ENCODE measurements around the gene FOXO4.
A peak's percentile ranks its signal among the peaks of the same experiment; 100 is the strongest.
"Not testable (repeated sequence)": the region's sequence is repeated elsewhere in the genome, so short reads cannot be mapped to it uniquely, and the experiment has no call there.

Gene FOXO4, protein sequence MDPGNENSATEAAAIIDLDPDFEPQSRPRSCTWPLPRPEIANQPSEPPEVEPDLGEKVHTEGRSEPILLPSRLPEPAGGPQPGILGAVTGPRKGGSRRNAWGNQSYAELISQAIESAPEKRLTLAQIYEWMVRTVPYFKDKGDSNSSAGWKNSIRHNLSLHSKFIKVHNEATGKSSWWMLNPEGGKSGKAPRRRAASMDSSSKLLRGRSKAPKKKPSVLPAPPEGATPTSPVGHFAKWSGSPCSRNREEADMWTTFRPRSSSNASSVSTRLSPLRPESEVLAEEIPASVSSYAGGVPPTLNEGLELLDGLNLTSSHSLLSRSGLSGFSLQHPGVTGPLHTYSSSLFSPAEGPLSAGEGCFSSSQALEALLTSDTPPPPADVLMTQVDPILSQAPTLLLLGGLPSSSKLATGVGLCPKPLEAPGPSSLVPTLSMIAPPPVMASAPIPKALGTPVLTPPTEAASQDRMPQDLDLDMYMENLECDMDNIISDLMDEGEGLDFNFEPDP

DNA sequence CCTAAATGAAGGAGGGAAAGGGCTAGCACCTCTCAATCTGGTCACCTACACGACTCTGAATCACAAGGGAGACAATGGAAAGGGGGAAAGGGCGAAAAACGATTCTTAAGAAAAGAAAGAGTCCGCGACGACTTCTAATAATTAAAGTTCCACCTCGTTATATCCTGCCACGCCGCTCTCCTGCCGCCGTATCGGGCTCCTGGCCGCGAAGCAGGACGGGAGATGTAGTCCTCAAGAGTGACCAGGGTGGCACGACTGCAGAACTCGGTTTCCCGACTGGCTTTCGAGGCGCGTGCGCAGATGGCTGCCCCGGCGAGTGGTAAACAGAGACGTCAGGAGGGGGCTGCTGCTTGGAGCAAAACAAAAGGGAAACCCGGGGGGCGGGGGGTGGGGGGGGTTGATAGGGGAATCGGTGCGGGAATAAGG, at the start of gene FOXO4:
FOXO4 (plus strand) TSS at position 297 of the 426 bp plus-strand sequence. CDS start 678 bp downstream, outside the sequence.
- peak; percentile 78 for DNase-seq (ENCODE audit: low read depth)

DNA sequence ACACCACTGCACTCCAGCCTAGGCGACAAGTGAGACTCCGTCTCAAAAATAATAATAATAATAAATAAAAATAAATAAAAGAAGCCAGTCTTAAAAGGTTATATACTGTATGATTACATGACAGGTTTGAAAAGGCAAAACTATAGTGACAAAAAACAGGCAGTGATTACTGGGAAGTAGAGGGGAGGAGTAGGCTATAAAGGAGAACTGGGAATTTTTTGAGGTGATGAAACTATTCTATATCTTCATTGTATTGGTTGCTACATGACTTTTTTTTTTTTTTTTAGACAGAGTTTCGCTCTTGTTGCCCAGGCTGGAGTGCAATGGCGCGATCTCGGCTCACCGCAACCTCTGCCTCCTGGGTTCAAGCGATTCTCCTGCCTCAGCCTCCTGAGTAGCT, 47.8 kb upstream of the FOXO4 start:
- not testable (repeated sequence) for DNase-seq (ENCODE audit: low read depth)

DNA sequence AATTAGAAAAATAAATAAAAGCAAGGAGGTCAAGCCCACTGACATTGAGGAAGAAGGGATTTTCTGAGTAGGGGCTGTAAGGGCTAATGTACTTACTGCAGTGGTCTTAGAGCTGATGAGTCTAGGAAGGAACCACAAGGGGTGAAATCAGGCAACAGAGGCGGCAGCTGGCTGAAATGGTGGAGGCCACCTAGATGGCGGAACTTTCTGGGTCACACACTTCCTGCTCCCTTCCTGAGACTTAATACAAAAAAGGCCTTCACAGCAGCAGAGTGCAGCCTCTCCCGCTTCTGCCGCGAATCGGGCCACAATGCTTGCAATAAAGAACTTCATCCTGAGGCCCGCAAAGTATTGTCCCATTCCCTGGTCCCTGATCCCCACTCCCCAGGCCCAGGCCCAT, 42.9 kb upstream of the FOXO4 start:
- DNase-seq (ENCODE audit: low read depth): no peak

DNA sequence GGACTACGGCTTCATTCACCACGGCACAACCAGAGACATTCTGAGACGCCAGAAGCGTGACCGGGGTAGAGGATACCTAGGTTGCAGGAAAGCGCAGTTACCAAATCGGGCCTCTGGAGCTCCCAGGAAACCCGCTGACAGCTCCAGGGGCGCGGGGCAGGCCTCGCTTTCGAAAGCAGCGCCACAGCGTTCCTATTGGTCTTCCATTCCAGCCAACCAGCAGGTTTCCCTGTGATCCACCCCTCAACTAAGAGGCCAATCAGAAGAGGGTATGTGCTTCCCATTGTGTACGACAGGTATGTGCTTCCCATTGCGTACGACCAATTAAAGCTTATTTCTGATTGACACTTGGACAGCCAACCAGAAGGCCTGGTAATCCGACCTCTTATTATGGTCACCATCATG, 42.4 kb upstream of the FOXO4 start:
- DNase-seq (ENCODE audit: low read depth): no peak

DNA sequence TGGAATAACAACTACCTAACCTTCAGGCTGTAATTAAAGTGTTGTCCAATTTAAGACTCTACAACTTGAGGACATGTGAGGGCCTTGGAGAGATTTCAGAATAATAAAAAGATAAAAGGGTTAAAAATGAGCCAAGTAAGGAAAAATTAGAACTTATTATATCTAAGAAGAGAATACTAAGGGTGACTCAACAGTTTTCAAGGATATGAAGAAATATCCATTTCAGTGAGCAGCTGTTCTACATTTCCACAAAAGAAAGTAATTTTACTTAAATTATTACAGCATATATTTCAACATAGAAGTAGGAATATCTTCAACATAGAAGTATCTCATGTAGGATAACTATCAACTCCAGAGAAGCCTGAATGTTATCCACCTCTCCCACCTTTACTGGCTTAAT, 38.8 kb upstream of the FOXO4 start:
- no peak for DNase-seq (ENCODE audit: low read depth)

DNA sequence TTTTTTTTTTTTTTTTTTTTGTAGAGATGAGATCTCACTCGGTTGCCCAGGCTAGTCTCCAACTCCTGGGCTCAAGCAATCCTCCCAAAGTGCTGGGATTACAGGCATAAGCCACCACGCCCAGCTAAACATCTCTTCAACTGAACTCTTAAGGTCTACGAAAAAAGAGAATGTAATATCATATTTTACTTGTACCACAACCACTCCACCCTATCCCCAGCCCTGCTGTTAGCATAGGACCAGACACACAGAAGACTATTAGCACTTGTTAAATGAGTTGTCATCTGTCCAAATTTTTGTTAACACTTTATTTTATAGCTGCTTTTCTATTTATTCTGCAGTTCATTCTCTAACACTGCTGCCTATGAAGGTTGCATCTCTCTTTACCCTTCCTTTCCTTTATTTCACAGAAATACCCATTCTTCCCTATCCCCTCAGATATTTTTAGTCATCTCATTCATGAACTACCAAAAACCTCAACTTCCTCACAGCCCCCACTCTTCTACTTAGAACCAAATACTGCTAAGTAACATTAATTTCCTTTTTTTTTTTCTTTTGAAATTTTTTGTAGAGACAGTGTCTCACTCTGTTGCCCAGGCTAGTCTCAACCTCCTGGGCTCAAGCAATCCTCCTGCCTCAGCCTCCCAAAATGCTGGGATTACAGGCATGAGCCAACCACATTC, 37.7 kb upstream of the FOXO4 start:
- DNase-seq (ENCODE audit: low read depth): no peak

DNA sequence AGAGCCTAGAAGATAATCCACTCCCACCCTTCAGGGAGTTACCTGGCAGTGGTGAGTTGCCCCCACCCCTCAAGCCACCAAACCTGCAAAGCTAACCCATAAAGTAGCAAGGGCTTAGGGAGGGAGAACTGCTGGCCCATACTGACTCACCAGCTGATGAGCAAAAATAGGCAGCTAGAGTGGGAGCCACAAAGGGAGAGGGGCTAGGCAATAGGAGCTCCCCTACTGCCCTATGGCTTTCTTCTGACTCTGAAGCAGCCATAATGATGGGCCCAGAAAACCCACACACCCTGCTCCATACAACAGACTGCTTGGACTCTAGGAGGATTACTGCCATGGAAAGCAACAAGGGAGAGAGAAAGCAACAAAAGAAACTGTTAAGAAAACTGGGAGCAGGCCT, 35.5 kb upstream of the FOXO4 start:
- no peak for DNase-seq (ENCODE audit: low read depth)

DNA sequence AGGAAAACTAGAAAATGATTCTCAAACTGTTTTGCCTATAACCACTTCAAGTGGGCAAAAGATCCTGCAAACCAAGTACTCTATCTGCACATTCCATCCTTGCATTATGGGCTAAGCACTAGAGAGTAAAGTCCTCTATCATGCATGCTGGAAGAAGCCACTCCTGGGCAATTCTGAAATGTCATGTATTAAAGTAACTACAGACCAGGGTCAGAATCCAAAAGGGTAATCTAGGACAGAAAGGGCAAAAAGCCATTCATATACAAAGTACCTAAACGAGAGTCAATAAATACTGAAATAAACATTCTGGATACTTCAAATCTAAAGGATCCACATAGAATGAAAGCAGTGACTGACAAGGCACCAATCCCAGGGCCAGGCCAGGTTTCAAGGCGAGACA, 28.6 kb upstream of the FOXO4 start:
- DNase-seq (ENCODE audit: low read depth): no peak

DNA sequence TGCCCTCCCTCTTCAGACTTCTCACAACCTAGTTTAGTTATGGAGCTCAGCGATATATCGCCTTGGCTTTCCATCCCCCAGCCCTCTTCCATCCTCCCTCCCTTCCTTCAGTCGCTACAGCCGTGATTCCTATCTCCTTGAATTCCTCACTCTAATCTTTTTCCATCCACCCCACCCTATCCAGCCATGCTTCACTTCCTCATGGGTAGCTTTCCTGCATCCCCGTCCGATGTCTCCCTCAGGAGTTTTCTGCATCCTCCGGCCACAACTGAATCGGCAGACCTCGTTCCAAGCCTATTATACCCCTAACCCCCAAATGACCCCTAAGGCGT, 28.0 kb upstream of the FOXO4 start:
- no peak for DNase-seq (ENCODE audit: low read depth)

DNA sequence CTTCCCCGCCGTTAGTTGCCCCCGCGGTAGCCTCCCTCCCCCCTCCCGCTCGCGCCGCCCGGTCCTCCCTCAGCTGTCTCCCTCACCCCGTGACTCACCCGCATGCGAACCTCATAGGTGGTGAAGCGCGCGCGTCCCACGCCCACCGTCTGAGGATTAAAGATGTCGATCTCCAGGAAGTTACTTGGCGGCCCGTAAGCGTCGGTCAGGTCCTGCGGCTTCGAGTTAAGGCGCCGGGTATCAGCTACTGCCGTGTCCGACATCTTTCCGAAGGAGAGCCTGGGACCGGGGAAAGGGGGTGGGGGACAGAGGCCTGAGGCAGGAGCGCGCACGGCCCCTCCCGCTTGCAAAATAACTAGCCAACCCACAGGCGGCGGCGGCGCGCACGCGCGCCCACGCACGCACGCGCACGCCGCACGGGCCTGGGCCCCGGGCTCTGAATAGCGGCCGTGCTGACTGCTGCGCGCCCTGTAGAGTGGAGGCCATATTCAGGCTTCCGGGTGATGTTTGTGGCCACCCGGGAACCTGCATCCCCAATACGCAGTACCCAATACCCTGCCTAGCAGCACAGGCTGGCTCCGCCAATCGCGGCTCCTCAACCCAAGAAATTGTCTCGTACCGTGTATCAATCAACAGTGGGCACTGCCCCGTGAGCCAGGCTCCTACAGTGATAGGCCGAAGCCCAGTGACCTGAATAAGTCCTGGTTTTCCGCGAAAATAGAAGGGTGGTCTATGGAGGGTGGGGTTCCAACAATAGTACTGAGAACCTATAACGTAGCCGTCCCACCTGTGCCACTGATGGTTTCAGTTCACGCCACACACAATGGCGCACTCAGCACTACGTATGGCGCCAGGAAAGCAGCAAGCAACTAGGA, 27.4 kb upstream of the FOXO4 start, which contains the start of gene SNX12:
SNX12 (minus strand) TSS at position 291 of the 875 bp plus-strand sequence; CDS start at position 263, 28 bp downstream.
- DNase-seq (ENCODE audit: low read depth): peak; percentile 73

DNA sequence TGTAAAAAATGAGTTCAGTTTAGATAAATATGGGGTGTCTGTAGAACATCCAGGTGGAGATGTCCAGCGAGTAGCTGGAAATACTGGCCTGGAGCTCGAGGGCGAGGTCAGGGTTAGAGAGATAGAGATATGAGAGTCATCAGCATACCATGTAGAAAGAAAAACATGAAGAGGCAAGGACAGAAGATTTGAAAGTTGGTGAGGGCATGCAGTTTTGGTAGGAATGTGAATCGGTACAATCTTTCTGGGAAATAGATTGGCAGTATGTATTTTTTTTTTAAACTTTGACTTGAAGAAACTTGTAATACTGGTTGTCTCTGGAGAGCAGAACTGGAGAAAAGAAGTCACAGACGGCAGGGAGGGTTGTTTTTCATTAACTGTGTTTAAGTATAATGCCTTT, 25.1 kb upstream of the FOXO4 start:
- DNase-seq (ENCODE audit: low read depth): no peak

DNA sequence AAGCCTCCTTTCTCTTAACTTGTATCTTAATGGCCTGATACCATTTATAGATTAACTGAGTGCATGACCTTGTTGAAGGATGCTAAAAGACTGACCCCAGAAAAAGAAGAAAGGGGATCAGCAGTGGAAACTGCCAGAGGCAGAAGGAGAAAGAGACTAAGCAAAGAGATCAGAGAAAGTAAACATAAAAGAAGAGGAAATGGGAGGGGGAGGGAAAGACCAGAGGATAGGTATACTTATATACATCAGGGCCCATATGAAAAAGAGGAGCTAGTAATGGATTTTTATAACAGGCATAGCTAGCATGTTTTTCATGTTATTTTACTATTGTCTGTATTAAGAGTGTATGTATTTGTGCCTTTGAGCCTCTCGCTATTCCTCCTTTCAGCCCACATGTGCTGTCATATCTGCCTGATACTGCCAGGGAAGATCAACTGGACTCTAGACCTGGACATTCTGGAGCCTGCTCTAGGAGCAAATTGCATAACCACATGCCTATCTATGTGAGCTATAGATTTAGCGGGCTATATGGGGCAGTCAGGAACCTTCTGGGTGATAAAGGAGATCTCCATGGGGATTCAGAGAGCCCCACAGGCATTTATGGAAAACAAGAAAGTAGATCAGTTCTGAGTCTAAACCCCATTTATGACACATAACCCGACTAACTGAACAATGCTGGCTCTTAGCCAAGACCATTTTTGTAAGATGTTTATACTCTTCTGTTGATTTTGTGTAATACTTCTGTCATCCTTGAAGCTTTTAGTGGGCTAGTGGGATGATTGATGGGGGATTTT, 14.1 kb upstream of the FOXO4 start:
- DNase-seq (ENCODE audit: low read depth): no peak

DNA sequence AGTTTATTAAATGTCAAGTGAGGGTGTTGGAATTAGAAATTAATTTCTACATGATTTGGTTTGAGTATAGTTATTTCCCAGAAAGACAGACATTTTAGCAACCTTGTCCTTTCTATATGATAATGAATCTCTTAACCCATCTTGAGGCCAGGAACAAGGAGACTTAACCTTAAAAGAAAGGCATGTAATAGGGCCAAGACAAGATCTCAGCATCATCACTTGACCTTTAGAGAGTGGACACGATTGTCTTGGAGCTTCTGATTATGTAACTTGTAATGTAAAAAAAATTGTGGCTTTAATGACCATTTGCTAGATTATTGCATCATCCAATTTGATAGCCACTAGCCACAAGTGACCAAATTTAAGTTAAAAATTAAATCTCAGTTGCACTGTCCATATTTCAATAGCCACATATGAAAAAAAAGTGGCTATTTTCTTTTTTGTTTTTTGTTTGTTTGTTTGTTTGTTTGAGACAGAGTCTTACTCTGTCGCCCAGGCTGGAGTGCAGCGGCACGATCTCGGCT, 13.5 kb upstream of the FOXO4 start:
- DNase-seq (ENCODE audit: low read depth): no peak

DNA sequence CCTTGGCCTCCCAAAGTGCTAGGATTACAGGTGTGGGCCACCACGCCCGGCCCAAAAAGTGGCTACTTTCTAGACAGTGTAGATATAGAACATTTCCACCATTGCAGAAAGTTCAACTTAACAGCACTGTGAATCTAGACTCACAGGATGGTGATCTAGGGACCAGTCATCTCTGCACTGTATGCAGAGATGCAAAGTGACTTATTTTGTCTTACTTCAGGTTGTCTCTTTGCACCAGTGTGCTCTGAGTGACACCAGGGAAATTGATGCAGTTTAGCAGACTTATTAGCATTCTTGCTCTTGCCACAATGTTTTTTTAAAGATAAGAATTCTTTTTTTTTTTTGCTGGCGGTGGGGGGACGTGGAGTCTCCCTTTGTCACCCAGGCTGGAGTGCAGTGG, 12.8 kb upstream of the FOXO4 start:
- DNase-seq (ENCODE audit: low read depth): no peak

DNA sequence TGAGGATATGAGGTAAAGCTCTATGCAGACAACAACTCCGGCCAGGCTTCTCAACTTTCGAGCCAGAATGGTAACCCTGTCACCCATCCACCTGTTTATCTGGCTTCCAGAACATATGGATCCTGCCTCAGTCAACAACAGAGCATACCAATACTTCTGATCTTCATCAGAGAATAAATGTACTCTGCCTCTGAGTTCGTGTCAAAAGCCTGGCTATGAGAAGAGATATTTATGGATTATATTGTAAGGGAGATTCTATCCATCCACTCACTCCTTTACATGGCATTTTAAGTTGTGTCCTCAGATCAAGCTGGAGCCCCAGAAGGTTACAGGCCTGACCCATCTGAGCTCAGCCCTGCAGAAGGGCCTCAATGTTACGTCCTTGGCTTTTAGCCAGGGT, 9.8 kb upstream of the FOXO4 start:
- DNase-seq (ENCODE audit: low read depth): no peak

DNA sequence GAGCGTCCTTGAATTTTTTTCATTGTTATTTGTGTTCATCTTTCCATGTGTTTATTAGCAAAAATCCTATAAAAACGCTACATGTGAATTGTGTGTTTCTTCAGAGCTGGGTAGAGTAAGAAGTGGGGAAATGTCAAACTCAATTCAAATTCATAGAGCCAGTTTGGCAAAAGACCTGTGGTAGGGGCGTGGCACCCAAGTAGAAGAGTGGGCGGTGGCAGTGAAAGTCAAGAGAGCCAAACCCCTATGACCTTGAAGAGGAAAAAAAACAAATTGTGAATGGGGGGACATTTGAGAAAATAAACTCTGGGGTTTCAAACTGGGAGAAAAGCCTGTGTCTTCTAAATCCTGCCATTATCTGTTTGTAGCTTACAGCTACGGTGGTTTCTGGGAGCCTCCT, 4.4 kb upstream of the FOXO4 start:
- DNase-seq (ENCODE audit: low read depth): no peak

DNA sequence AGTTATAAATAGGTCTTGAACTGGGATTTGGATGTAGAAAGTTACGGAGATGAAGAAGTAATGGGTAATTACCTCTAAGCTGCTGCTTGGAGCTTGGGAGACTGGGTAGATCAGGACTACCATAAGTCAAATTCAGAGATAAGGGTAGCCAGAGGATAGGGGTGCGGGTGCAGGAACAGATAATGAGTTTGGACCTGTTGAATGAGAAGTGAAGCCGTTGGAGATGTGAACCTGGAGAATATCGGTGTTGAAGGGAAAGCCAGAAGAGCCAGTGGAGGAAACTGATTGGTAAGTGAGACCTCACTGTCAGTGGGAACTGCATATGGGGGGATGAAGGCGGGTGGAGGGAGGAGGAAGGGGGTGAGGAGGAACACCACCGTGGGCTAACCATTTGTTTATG, 618 bp upstream of the FOXO4 start:
- no peak for DNase-seq (ENCODE audit: low read depth)

DNA sequence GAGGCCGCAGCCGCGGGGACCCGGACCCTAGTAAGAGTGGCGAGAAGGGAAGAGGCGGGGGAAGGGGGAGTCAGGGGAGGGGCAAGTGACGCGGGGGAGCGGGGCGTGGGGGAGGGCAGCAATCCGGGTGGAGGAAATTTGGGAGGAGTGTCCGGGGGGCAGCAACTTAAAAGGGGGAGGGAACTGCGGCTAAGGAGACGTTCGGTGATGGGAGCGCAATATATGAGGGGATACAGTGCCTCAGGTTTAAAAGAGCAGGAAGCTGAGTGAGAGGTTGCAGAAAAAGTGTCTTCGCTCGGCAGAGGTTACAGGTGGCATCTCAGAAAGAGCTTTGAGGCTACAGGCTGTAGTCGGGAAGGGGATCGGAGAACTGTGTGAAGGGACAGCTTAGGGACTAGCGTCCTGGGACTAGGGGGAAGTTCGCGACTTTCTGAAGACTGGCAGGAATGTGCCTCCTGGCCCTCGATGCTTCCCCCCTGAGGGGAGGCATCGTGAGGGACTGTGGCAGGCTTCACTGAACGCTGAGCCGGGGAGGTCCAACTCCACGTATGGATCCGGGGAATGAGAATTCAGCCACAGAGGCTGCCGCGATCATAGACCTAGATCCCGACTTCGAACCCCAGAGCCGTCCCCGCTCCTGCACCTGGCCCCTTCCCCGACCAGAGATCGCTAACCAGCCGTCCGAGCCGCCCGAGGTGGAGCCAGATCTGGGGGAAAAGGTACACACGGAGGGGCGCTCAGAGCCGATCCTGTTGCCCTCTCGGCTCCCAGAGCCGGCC, 519 bp downstream of the FOXO4 start:
- DNase-seq (ENCODE audit: low read depth): no peak

DNA sequence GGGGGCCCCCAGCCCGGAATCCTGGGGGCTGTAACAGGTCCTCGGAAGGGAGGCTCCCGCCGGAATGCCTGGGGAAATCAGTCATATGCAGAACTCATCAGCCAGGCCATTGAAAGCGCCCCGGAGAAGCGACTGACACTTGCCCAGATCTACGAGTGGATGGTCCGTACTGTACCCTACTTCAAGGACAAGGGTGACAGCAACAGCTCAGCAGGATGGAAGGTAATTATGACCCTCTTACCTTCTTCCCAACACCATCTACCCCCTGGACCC, 1.0 kb downstream of the FOXO4 start:
- DNase-seq (ENCODE audit: low read depth): no peak

DNA sequence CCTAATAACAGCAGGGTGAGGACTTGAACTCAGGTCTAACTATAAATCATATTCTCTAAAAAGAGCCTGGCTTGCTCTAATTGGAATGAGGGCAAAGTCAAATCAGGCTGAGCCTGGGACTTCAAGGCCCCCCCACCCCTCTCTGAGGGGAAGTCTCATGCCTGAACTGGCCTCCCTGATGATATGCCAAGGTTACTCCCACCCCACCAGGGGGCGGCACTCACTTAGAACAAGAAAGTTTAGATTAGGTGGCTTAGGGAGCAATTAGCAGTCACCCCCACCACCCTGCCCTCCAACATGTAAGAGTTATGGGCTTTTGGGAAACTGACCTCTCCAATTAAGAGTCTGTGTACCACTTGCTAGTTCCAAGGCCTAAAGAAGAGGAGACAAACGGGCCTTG, 2.7 kb downstream of the FOXO4 start:
- peak; percentile 80 for DNase-seq (ENCODE audit: low read depth)
